ENCODE data around the gene BCL7A. TPM values are rescaled to one million over a fixed set of nuclear protein-coding genes. Genes with fewer than 3 reads are reported as not detected.

Gene BCL7A
- total and polyA plus RNA-seq, 10 of the 15 experiments (the other 5 are each of a cell fraction or from before 2014, with no cell fraction given) = 0.37 to 17.2 (median 11.7) TPM

GRCh38 chr12:122030424-122031035, 8.8 kb downstream of the BCL7A start (continued):
- TF ChIP-seq EZH2 (IDR thresholded peaks at IDR 0.05; ENCODE audit: borderline replicate concordance, control insufficient read depth, low read depth, low read length) (no peak), CEBPB (IDR thresholded peaks at IDR 0.05; ENCODE audit: borderline replicate concordance in 1 of 2, low read depth in 2 of 2, low read length in 2 of 2) (no peak), POLR2AphosphoS5 (IDR thresholded peaks at IDR 0.05; ENCODE audit: low read length) (no peak), ATF3 (IDR thresholded peaks at IDR 0.05; ENCODE audit: borderline replicate concordance, extremely low read depth, low read depth, low read length) (no peak), CBX3 (IDR thresholded peaks at IDR 0.05; ENCODE audit: borderline replicate concordance, low read depth) (no peak), FOS (IDR thresholded peaks at IDR 0.05; ENCODE audit: borderline replicate concordance, extremely low read depth, insufficient read length) (no peak)

GRCh38 chr12:122031342-122032216, 9.9 kb downstream of the BCL7A start:
- FAIRE-seq (no peak), ATAC-seq (peak; percentile 63), DNase-seq (ENCODE audit: low read depth, low spot score) (no peak)
- no peaks in the 10 kb centered on the region; a peak in 1 of 4 replicates for H3K36me3 ChIP-seq (ENCODE audit: control insufficient read depth in 2 of 2, insufficient read depth in 2 of 2, low read length in 1 of 2)
- no peak overlapping the region for H3K4me2 ChIP-seq (ENCODE audit: control insufficient read depth, insufficient read depth)
- peaks cover 33% of the 10 kb centered on the region for H3K4me1 ChIP-seq (ENCODE audit: control insufficient read depth, insufficient read depth, low read length)
- H3K79me2 ChIP-seq (ENCODE audit: control insufficient read depth, insufficient read depth, low read length) = no peaks in the 10 kb centered on the region
- no TSS peak for BruUV-seq (replicated peaks)
- no peak overlapping the region for H3K27ac ChIP-seq (ENCODE audit: control insufficient read depth, insufficient read depth)
- POLR2A ChIA-PET = no interaction called here
- in situ Hi-C loops (cut with MboI) (no loop called here), intact Hi-C loops (cut with micrococcal nuclease; ENCODE audit: unreplicated experiment) (no loop called here)
- CTCF ChIA-PET = interaction anchor here (1.0 to 1.2 kb wide), 2 partner anchors 47 to 116 kb away, joined by 3 read pairs; no protein-coding TSS in a partner anchor
- no peak overlapping the region for H3K9ac ChIP-seq (ENCODE audit: control insufficient read depth, insufficient read depth, low read length)
- 69% methylated on average over 21 of the region's 21 CpGs for WGBS (ENCODE audit: insufficient coverage, insufficient replicate concordance, low lambda C conversion rate, missing lambda C conversion rate)
- H3K27me3 ChIP-seq (replicated peaks in 1 of 2; ENCODE audit: control insufficient read depth in 2 of 2, insufficient read depth in 2 of 2, low read length in 1 of 2) = 0 out of 4 replicates have a peak, but pooled peaks cover 0 to 3% of the 10 kb centered on the region in 2 experiments
- SMC1A ChIA-PET (ENCODE audit: uncharacterized antibody, unreplicated experiment) = interaction anchor here (1.0 kb wide), 1 partner anchor 18 kb away, joined by 3 read pairs; no protein-coding TSS in a partner anchor
- no peaks in the 10 kb centered on the region for H3K9me3 ChIP-seq (replicated peaks; ENCODE audit: control insufficient read depth, insufficient read depth, low read length)
- no peak overlapping the region for H3K4me3 ChIP-seq
- H4K20me1 ChIP-seq (ENCODE audit: control insufficient read depth, insufficient read depth) = no peaks in the 10 kb centered on the region; the same call in 1 of the 2 replicates
- H2AFZ ChIP-seq (ENCODE audit: control insufficient read depth, low read depth, low read length) = no peak overlapping the region
- RAD21 ChIA-PET (ENCODE audit: unreplicated experiment) = no interaction called here
- TF ChIP-seq LARP7 (IDR thresholded peaks at IDR 0.05) = no peak
- TF ChIP-seq CREB1 (IDR thresholded peaks at IDR 0.05; ENCODE audit: low read depth) = no peak
- no peak for TF ChIP-seq POLR2AphosphoS2 (IDR thresholded peaks at IDR 0.05; ENCODE audit: low read depth, low read length)
- no peak for TF ChIP-seq ATF7 (IDR thresholded peaks at IDR 0.05; ENCODE audit: low read depth)
- no peak for TF ChIP-seq ASH2L (IDR thresholded peaks at IDR 0.05; ENCODE audit: borderline replicate concordance, low read depth)
- TF ChIP-seq PML (IDR thresholded peaks at IDR 0.05; ENCODE audit: low read length) = no peak
- no peak for TF ChIP-seq IKZF2 (IDR thresholded peaks at IDR 0.05)
- 0 out of 2 replicates have a peak, but pooled peaks have one; percentile 17 for TF ChIP-seq EED (IDR thresholded peaks at IDR 0.05; ENCODE audit: low read depth)
- TF ChIP-seq YY1 (IDR thresholded peaks at IDR 0.05; ENCODE audit: low read depth, low read length) = peak; percentile 59
- TF ChIP-seq REST (IDR thresholded peaks at IDR 0.05; ENCODE audit: low read depth, low read length) = no peak
- TF ChIP-seq ETV6 (conservative IDR thresholded peaks at IDR 0.05 in 1 of 2, IDR thresholded peaks at IDR 0.05 in 1 of 2; ENCODE audit: borderline replicate concordance in 1 of 2, low read depth in 1 of 2) = no peak

Measured in GM12878 (cell line).